HepG2 (cell line): ENCODE measurements around the gene C5AR2. TPM values are rescaled to one million over a fixed set of nuclear protein-coding genes. Genes with fewer than 3 reads are reported as not detected.

Experiments used
- ATF7 ChIP-seq, 2 experiments: fragments of 450-650 bp in 1 of 2; sonication (generic) in 1 of 2; formaldehyde crosslinking in 1 of 2; IDR thresholded peaks; 2 replicates each; pipeline versions ENCODE4 v1.4.0 to v1.6.1; 2016 to 2020; ENCODE audit warnings: antibody characterized with exemption in 1 of 2, mild to moderate bottlenecking in 1 of 2, missing genetic modification reagents in 1 of 2
- CBX5 ChIP-seq: sonication (generic); formaldehyde crosslinking; IDR thresholded peaks from 2 replicates; pipeline ENCODE4 v1.4.0; 2020; ENCODE audit warnings: missing genetic modification reagents, borderline replicate concordance
- ELF3 ChIP-seq: IDR thresholded peaks from 2 replicates; pipeline ENCODE4 v1.6.1; 2016; ENCODE audit warnings: missing genetic modification reagents, missing compliant biosample characterization
- ETV5 ChIP-seq: IDR thresholded peaks from 2 replicates; pipeline ENCODE4 v1.6.1; 2018; ENCODE audit warnings: missing biosample characterization, missing genetic modification reagents, inconsistent platforms, borderline replicate concordance
- FOXA3 ChIP-seq: IDR thresholded peaks from 2 replicates; pipeline ENCODE4 v1.6.1; 2016; ENCODE audit warnings: missing genetic modification reagents, missing compliant biosample characterization
- RAD51 ChIP-seq: fragments of 450-650 bp; IDR thresholded peaks from 2 replicates; pipeline ENCODE4 v1.6.1; 2016; ENCODE audit warnings: borderline replicate concordance
- SOX5 ChIP-seq: IDR thresholded peaks from 2 replicates; pipeline ENCODE4 v1.6.1; 2016; ENCODE audit warnings: borderline replicate concordance
- TEAD3 ChIP-seq: optimal IDR thresholded peaks from 2 replicates; pipeline ENCODE3; 2016; ENCODE audit warnings: borderline replicate concordance
- YEATS2 ChIP-seq: sonication (generic); formaldehyde crosslinking; IDR thresholded peaks from 2 replicates; pipeline ENCODE4 v1.4.0; 2020; ENCODE audit warnings: missing genetic modification reagents, borderline replicate concordance
- ZFX ChIP-seq: sonication (generic); formaldehyde crosslinking; IDR thresholded peaks from 2 replicates; pipeline ENCODE4 v1.4.0; 2020; ENCODE audit warnings: mild to moderate bottlenecking, low read depth, missing genetic modification reagents, moderate library complexity
- ZNF337 ChIP-seq: sonication (generic); formaldehyde crosslinking; IDR thresholded peaks from 2 replicates; pipeline ENCODE4 v1.5.1; 2020; ENCODE audit warnings: missing genetic modification reagents, low read depth, mild to moderate bottlenecking, borderline replicate concordance
- ZNF724P ChIP-seq: sonication (generic); formaldehyde crosslinking; IDR thresholded peaks from 2 replicates; pipeline ENCODE4 v1.8.0; 2022; ENCODE audit warnings: missing genetic modification reagents, borderline replicate concordance
- polyA plus RNA-seq, 8 experiments: library from polyadenylated mRNA; depleted of rRNA in 3 of 8; stranded (reverse) in 7 of 8; unstranded in 1 of 8; fragments of >200 nt; fragmentation: Illumina TruSeq in 4 of 8; extraction: Trizol in 4 of 8; gene quantifications; 2 replicates each; pipeline versions ENCODE4 v1.2.1 to v1.2.3, GENCODE V29; 2011 to 2016; ENCODE audit warnings: low read depth in 4 of 8, missing spikeins in 1 of 8, mixed read lengths in 1 of 8; ENCODE audit not compliant: insufficient read depth in 1 of 8
- total RNA-seq, 5 experiments: library from RNA; depleted of rRNA; stranded (reverse); fragments of >200 nt; fragmentation: Illumina TruSeq; extraction: Trizol; gene quantifications; 2 replicates each; pipeline ENCODE4 v1.2.3, GENCODE V29; 2016; ENCODE audit warnings: low read depth in 1 of 5
- TF ChIP-seq, protein P1 (sequence below), 2 experiments: fragments of 450-650 bp in 1 of 2; sonication (generic) in 1 of 2; formaldehyde crosslinking in 1 of 2; IDR thresholded peaks; 2 replicates each; pipeline versions ENCODE4 v1.6.1 to v1.8.0; 2016 to 2022; ENCODE audit warnings: antibody characterized with exemption in 1 of 2, mild to moderate bottlenecking in 1 of 2, missing genetic modification reagents in 1 of 2
- TF ChIP-seq, protein P2 (sequence below): sonication (generic); formaldehyde crosslinking; IDR thresholded peaks from 2 replicates; pipeline ENCODE4 v1.4.0; 2020; ENCODE audit warnings: mild to moderate bottlenecking, missing genetic modification reagents
- TF ChIP-seq, protein P3 (sequence below): sonication (generic); formaldehyde crosslinking; IDR thresholded peaks from 2 replicates; pipeline ENCODE4 v1.4.0; 2020; ENCODE audit warnings: missing genetic modification reagents, borderline replicate concordance
- TF ChIP-seq, protein P4 (sequence below): sonication (generic); formaldehyde crosslinking; conservative IDR thresholded peaks from 2 replicates; pipeline ENCODE4 v1.8.0; 2022; ENCODE audit warnings: low read depth, missing genetic modification reagents

Gene C5AR2
- total and polyA plus RNA-seq, 2 of the 13 experiments (the other 11 are each of a cell fraction or from before 2014, with no cell fraction given): 0.09 to 0.24 TPM

DNA sequence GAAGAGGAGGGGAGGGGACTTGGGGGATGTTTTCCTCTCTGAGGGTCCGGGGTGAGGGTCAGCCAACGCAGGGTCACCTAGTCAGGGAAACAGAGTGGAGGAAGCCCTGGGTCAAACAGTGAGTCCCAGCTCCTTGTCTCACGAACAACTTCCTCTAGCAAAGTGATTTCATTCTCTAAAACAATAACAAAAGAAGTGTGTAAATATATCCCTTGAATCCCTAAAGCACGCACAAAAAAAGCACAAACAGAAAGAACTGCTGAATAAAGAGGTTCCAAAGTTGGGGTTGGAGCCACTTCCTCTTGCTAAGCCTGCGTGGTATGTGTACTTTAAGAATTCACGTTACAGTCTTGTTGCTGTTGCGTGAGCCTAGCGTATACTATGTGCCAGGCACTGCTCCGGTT, 1.5 kb upstream of the C5AR2 start (continued):
- TF ChIP-seq, protein P1, sequence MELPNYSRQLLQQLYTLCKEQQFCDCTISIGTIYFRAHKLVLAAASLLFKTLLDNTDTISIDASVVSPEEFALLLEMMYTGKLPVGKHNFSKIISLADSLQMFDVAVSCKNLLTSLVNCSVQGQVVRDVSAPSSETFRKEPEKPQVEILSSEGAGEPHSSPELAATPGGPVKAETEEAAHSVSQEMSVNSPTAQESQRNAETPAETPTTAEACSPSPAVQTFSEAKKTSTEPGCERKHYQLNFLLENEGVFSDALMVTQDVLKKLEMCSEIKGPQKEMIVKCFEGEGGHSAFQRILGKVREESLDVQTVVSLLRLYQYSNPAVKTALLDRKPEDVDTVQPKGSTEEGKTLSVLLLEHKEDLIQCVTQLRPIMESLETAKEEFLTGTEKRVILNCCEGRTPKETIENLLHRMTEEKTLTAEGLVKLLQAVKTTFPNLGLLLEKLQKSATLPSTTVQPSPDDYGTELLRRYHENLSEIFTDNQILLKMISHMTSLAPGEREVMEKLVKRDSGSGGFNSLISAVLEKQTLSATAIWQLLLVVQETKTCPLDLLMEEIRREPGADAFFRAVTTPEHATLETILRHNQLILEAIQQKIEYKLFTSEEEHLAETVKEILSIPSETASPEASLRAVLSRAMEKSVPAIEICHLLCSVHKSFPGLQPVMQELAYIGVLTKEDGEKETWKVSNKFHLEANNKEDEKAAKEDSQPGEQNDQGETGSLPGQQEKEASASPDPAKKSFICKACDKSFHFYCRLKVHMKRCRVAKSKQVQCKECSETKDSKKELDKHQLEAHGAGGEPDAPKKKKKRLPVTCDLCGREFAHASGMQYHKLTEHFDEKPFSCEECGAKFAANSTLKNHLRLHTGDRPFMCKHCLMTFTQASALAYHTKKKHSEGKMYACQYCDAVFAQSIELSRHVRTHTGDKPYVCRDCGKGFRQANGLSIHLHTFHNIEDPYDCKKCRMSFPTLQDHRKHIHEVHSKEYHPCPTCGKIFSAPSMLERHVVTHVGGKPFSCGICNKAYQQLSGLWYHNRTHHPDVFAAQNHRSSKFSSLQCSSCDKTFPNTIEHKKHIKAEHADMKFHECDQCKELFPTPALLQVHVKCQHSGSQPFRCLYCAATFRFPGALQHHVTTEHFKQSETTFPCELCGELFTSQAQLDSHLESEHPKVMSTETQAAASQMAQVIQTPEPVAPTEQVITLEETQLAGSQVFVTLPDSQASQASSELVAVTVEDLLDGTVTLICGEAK (IDR thresholded peaks at IDR 0.05): no peak
- TF ChIP-seq, protein P1 (CRISPR knock-in tag; IDR thresholded peaks at IDR 0.05): no peak
- no peak for TF ChIP-seq ETV5
- TF ChIP-seq, protein P2, sequence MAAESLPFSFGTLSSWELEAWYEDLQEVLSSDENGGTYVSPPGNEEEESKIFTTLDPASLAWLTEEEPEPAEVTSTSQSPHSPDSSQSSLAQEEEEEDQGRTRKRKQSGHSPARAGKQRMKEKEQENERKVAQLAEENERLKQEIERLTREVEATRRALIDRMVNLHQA (CRISPR knock-in tag): no peak
- no peak for TF ChIP-seq RAD51
- TF ChIP-seq YEATS2: no peak
- TF ChIP-seq ATF7 (IDR thresholded peaks at IDR 0.05): no peak
- no peak for TF ChIP-seq ATF7 (CRISPR knock-in tag; IDR thresholded peaks at IDR 0.05)
- TF ChIP-seq ZNF724P (CRISPR knock-in tag): no peak
- TF ChIP-seq, protein P3, sequence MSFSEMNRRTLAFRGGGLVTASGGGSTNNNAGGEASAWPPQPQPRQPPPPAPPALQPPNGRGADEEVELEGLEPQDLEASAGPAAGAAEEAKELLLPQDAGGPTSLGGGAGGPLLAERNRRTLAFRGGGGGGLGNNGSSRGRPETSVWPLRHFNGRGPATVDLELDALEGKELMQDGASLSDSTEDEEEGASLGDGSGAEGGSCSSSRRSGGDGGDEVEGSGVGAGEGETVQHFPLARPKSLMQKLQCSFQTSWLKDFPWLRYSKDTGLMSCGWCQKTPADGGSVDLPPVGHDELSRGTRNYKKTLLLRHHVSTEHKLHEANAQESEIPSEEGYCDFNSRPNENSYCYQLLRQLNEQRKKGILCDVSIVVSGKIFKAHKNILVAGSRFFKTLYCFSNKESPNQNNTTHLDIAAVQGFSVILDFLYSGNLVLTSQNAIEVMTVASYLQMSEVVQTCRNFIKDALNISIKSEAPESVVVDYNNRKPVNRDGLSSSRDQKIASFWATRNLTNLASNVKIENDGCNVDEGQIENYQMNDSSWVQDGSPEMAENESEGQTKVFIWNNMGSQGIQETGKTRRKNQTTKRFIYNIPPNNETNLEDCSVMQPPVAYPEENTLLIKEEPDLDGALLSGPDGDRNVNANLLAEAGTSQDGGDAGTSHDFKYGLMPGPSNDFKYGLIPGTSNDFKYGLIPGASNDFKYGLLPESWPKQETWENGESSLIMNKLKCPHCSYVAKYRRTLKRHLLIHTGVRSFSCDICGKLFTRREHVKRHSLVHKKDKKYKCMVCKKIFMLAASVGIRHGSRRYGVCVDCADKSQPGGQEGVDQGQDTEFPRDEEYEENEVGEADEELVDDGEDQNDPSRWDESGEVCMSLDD: no peak
- TF ChIP-seq, protein P4, sequence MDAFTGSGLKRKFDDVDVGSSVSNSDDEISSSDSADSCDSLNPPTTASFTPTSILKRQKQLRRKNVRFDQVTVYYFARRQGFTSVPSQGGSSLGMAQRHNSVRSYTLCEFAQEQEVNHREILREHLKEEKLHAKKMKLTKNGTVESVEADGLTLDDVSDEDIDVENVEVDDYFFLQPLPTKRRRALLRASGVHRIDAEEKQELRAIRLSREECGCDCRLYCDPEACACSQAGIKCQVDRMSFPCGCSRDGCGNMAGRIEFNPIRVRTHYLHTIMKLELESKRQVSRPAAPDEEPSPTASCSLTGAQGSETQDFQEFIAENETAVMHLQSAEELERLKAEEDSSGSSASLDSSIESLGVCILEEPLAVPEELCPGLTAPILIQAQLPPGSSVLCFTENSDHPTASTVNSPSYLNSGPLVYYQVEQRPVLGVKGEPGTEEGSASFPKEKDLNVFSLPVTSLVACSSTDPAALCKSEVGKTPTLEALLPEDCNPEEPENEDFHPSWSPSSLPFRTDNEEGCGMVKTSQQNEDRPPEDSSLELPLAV (CRISPR knock-in tag): no peak
- TF ChIP-seq TEAD3: peak; percentile 58
- no peak for TF ChIP-seq ZFX
- peak; percentile 40; the same call in 1 of the 2 replicates for TF ChIP-seq SOX5 (CRISPR knock-in tag)
- TF ChIP-seq ZNF337: no peak
- TF ChIP-seq ELF3 (CRISPR knock-in tag): no peak; the same call in 1 of the 2 replicates
- TF ChIP-seq FOXA3: no peak
- TF ChIP-seq CBX5 (CRISPR knock-in tag): no peak
